ENCODE results near the gene GCN1.

Gene GCN1

DNA sequence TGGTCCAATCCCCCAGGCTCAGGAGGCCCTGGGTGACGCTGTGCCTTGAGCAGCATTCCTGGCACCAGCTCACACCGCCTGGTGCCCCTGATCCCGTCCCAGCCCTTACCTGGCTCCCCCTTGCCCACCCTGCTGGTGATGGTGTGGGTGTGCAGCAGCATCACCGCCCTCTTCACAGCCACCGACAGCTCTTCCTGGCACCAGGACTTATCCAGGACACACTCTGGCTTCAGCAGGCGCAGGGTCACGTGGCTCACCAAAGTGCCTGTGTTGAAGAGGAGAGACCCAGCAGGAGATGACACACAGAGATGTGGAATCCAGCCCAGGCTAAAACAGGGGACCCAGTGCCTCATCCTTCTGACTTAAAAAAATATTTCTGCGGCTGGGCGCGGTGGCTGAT lies 36.2 kb downstream of the GCN1 start:
- Mint-ChIP-seq H3K4me3 (no peak overlapping the region), H3K36me3 (ENCODE audit: low read depth) (peaks cover 70% of the 10 kb centered on the region), H3K4me1 (no peaks in the 10 kb centered on the region), H3K9me3 (no peaks in the 10 kb centered on the region), H3K27ac (no peak overlapping the region), H3K27me3 (no peaks in the 10 kb centered on the region)
- no peak for DNase-seq
- no peak for ATAC-seq

GRCh38 chr12:120157678-120158077 lies 36.8 kb downstream of the GCN1 start:
- no peak for ATAC-seq
- no peak for DNase-seq
- Mint-ChIP-seq H3K4me3 (no peak overlapping the region), H3K27me3 (no peaks in the 10 kb centered on the region), H3K9me3 (no peaks in the 10 kb centered on the region), H3K4me1 (no peaks in the 10 kb centered on the region), H3K36me3 (ENCODE audit: low read depth) (peaks cover 71% of the 10 kb centered on the region), H3K27ac (no peak overlapping the region)

DNA sequence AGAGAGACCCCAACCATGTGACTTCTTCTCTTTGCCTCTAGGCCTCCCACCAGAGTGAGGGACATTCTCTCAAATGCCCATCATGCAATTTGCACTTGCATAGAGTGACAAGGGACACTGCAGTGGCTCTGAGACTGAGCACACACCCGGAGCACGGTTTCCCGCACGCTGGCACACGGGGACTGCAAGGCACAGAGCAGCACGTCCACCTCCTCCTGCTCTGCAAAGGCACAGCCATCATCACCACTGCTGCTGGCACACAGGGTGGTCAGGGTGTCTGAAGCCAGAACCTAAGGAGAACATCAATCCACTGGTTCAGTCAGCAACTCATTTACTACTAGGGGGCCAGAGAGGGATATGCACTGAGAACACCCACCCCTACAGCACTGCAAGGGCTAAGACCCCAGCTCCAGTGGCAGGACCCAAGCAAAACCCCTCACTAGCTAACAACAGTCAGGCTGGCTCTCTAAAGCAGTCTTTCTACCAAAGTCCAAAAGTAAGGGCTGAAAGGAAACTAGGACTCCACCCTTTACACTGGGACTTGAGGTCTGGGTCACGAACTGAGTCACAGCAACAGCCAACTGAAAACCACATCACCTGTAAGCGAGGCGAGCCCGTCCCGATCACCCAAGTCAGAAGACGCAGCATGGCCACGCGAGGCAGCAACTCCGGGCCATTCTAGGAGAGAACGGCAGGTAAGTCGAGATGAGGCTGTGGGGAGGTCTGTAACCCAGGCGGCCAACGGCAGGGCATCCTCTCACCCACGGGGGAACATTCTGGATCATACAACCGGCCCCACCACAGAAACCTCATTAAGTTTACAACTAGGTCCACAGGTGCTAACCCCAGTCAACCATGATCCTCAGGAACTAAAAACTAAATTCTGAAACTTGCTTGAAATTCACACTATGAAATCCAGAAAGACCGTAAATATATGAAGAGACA lies 37.9 kb downstream of the GCN1 start:
- Mint-ChIP-seq H3K36me3 (ENCODE audit: low read depth) (peaks cover 62% of the 10 kb centered on the region), H3K4me1 (no peaks in the 10 kb centered on the region), H3K27ac (no peak overlapping the region), H3K9me3 (no peaks in the 10 kb centered on the region), H3K27me3 (no peaks in the 10 kb centered on the region), H3K4me3 (no peak overlapping the region)
- ATAC-seq (no peak), DNase-seq (no peak)

GRCh38 chr12:120155072-120155471 lies 39.4 kb downstream of the GCN1 start:
- peaks cover 51% of the 10 kb centered on the region for H3K36me3 Mint-ChIP-seq (ENCODE audit: low read depth)
- H3K27ac Mint-ChIP-seq = no peak overlapping the region
- ATAC-seq = no peak
- H3K9me3 Mint-ChIP-seq = no peaks in the 10 kb centered on the region
- DNase-seq = no peak
- no peaks in the 10 kb centered on the region for H3K4me1 Mint-ChIP-seq
- H3K4me3 Mint-ChIP-seq = no peak overlapping the region
- H3K27me3 Mint-ChIP-seq = no peaks in the 10 kb centered on the region

DNA sequence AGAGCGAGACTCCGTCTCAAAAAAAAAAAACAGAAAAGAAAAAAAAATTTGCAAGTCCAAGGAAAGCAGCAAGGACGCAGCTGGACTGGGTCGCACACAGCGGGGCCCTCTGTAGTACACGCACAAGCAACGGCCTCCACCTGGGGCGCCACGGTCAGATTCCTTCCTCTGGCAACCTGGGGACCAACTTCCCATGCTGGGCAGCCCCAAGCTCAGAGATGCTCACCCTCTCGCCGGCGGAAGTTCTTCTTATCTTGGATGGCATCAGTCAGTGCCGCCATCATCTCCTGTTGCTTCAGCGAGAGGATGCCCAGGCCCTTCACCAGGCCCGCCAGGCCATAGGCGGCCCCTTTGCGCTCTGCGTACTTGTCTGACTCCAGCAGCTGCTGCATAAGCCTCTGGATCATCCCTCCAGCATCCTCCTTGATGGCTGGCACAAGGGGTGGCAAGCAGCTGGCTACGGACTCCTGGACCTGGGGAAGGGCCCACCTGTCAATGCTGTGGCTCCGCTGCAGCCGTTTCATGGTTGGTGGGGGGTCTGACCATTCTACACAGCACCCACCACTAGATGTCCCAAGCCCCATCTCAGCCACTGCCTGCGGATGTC lies 43.5 kb downstream of the GCN1 start:
- H3K4me3 Mint-ChIP-seq = no peak overlapping the region

GRCh38 chr12:120148011-120148410 lies 46.5 kb downstream of the GCN1 start:
- ATAC-seq = no peak
- H3K27me3 Mint-ChIP-seq = no peaks in the 10 kb centered on the region
- H3K9me3 Mint-ChIP-seq = no peaks in the 10 kb centered on the region
- H3K27ac Mint-ChIP-seq = no peak overlapping the region
- no peak overlapping the region for H3K4me3 Mint-ChIP-seq
- no peaks in the 10 kb centered on the region for H3K4me1 Mint-ChIP-seq
- H3K36me3 Mint-ChIP-seq (ENCODE audit: low read depth) = peaks cover 38% of the 10 kb centered on the region
- DNase-seq = no peak

More for the DNA sequence above, 43.5 kb downstream of the GCN1 start:
- Mint-ChIP-seq H3K27ac (no peak overlapping the region), H3K9me3 (no peaks in the 10 kb centered on the region), H3K4me1 (no peaks in the 10 kb centered on the region), H3K27me3 (no peaks in the 10 kb centered on the region), H3K36me3 (ENCODE audit: low read depth) (peaks cover 49% of the 10 kb centered on the region)
- ATAC-seq (no peak), DNase-seq (no peak)

DNA sequence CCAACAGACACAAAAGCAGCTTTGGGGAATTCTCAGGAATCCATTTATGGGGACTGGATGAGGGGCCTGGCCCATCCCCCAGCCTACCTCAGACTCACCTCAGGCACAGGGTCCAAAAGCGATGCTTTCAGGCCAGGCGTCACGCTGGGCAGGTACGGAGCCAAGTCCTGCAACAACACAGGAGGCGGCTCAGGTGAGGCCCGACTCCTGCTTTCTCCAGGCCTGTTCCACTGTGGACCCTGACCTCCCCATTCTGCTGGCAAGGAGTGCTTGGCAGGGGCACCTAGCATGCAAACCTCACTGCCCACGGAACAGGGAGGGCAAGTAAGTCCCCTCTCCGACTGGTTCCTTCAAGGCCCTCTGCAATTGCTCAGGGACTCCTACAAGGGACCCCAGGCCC lies 49.4 kb downstream of the GCN1 start:
- no peak overlapping the region for H3K4me3 Mint-ChIP-seq
- ATAC-seq (no peak), DNase-seq (no peak)
- H3K27ac Mint-ChIP-seq = no peak overlapping the region
- H3K9me3 Mint-ChIP-seq = no peaks in the 10 kb centered on the region
- H3K4me1 Mint-ChIP-seq = no peaks in the 10 kb centered on the region
- peaks cover 58% of the 10 kb centered on the region for H3K36me3 Mint-ChIP-seq (ENCODE audit: low read depth)
- H3K27me3 Mint-ChIP-seq = no peaks in the 10 kb centered on the region

DNA sequence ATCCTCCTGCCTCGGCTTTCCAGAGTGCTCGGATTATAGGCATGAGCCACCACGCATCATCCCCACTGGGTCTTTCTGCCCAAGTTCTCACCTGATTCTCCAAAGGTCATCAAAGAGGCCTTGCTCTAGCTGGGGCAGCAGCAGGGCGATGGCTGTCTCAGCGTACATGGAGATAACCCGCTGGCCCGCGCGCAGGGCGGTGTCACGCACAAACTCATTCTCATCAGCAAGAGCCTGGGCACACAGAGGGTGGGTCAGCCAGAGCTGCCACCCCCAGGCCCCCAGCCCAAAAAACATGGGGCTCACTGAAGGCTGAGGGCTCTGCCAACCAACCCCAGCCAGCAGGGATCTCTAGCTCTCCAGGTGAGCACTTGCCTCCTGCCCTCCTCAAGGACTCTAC lies 50.3 kb downstream of the GCN1 start:
- H3K36me3 Mint-ChIP-seq (ENCODE audit: low read depth) = peaks cover 63% of the 10 kb centered on the region

DNA sequence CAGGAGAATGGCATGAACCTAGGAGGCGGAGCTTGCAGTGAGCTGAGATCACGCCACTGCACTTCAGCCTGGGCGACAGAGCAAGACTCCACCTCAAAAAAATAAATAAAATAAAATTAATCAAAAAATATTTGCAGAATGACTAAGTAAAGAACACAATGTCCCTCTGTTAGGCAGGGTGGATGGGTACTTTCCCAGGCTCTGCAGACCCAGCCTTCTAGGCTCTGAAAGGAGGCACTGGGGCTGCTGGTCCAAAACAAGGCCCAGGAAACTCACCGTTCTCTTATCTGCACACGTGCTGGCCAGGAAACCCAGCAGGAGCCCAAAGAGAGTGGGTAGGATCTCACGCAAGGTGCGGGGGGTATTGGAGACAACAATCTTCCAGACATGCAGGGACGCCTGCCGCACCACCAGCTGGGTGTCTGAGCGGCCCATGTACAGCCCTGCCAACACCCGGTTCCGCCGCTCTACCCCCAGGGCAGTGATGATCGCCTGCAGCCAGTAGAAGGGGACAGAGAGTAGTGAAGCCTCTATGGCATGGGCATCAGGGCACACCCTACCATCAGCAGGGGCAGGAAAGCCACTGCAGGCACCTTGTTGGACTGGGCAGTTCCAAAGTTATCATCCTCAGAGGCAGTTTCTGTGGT lies 52.2 kb downstream of the GCN1 start:
- H3K27ac Mint-ChIP-seq = no peak overlapping the region
- H3K9me3 Mint-ChIP-seq = no peaks in the 10 kb centered on the region
- DNase-seq = no peak
- H3K36me3 Mint-ChIP-seq (ENCODE audit: low read depth) = peaks cover 52% of the 10 kb centered on the region
- no peaks in the 10 kb centered on the region for H3K4me1 Mint-ChIP-seq
- ATAC-seq = no peak
- H3K27me3 Mint-ChIP-seq = no peaks in the 10 kb centered on the region
- no peak overlapping the region for H3K4me3 Mint-ChIP-seq

More for the DNA sequence above, 50.3 kb downstream of the GCN1 start:
- H3K9me3 Mint-ChIP-seq = no peaks in the 10 kb centered on the region
- H3K4me1 Mint-ChIP-seq = no peaks in the 10 kb centered on the region
- ATAC-seq = no peak
- no peak for DNase-seq
- no peak overlapping the region for H3K4me3 Mint-ChIP-seq
- H3K27me3 Mint-ChIP-seq = no peaks in the 10 kb centered on the region
- H3K27ac Mint-ChIP-seq = no peak overlapping the region

- peaks cover 48% of the 10 kb centered on the region for H3K36me3 Mint-ChIP-seq (ENCODE audit: low read depth)
- H3K27me3 Mint-ChIP-seq = no peaks in the 10 kb centered on the region
- no peak overlapping the region for H3K4me3 Mint-ChIP-seq
- no peak for ATAC-seq
- no peaks in the 10 kb centered on the region for H3K4me1 Mint-ChIP-seq
- H3K9me3 Mint-ChIP-seq = no peaks in the 10 kb centered on the region
- DNase-seq = no peak
- H3K27ac Mint-ChIP-seq = no peak overlapping the region
Measured at GRCh38 chr12:120141336-120141735, 53.2 kb downstream of the GCN1 start.

DNA sequence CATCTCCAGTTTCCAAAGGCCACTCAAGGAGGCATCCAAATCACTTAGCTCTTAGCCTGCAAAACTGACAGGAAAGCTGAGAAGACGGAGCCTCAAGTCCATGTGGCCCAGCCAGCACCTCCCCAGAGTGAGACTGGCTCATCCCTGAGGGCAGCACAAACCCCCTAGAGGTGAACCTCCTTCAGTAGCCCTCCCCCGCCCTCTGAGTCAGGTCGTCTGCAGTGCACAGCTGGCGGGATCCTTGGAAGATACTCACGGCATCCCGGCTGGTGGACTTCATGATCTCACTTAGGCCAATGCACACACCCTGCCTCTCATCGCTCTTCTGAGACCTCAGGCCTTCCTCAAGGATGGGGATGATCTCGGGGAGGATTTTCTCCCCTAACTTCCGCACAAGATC lies 53.9 kb downstream of the GCN1 start:
- ATAC-seq = no peak
- Mint-ChIP-seq H3K9me3 (no peaks in the 10 kb centered on the region), H3K27me3 (no peaks in the 10 kb centered on the region), H3K4me3 (no peak overlapping the region), H3K27ac (peak overlapping the region; percentile 12), H3K4me1 (no peaks in the 10 kb centered on the region), H3K36me3 (ENCODE audit: low read depth) (peaks cover 53% of the 10 kb centered on the region)
- DNase-seq = no peak

DNA sequence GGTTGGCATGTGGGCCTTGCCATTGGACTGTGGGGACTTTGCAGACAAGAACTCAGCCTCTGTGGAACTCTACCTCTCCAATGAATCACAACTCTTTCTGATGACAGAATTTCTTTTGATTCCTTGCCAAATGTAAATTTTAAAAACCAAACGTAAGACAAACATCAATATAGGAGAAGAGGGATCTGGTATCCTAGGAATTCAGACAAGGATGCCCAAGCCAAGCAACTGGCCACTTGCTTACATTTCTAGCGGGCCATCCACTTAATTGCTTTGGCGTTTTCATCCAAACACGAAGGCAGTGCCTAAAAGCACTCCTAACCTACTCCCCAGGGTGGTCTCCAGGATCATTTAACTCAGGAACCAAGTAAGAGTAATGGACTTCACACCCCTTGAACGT lies 54.6 kb downstream of the GCN1 start:
- Mint-ChIP-seq H3K4me1 (no peaks in the 10 kb centered on the region), H3K27me3 (no peaks in the 10 kb centered on the region), H3K4me3 (no peak overlapping the region), H3K9me3 (no peaks in the 10 kb centered on the region), H3K36me3 (ENCODE audit: low read depth) (peaks cover 55% of the 10 kb centered on the region), H3K27ac (no peak overlapping the region)
- DNase-seq (no peak), ATAC-seq (no peak)

GRCh38 chr12:120138366-120138765 lies 56.1 kb downstream of the GCN1 start:
- Mint-ChIP-seq H3K9me3 (no peaks in the 10 kb centered on the region), H3K27me3 (no peaks in the 10 kb centered on the region), H3K27ac (no peak overlapping the region), H3K4me1 (no peaks in the 10 kb centered on the region), H3K4me3 (no peak overlapping the region), H3K36me3 (ENCODE audit: low read depth) (peaks cover 64% of the 10 kb centered on the region)
- ATAC-seq (no peak), DNase-seq (no peak)

GRCh38 chr12:120137833-120138232 lies 56.7 kb downstream of the GCN1 start:
- no peak overlapping the region for H3K4me3 Mint-ChIP-seq
- H3K36me3 Mint-ChIP-seq (ENCODE audit: low read depth) = peaks cover 67% of the 10 kb centered on the region
- ATAC-seq = no peak

More at GRCh38 chr12:120137833-120138232, 56.7 kb downstream of the GCN1 start:
- DNase-seq = no peak
- H3K9me3 Mint-ChIP-seq = no peaks in the 10 kb centered on the region
- no peaks in the 10 kb centered on the region for H3K4me1 Mint-ChIP-seq
- H3K27ac Mint-ChIP-seq = no peak overlapping the region
- no peaks in the 10 kb centered on the region for H3K27me3 Mint-ChIP-seq

All from activated naive CD8-positive, alpha-beta T cell treated with anti-CD3 and anti-CD28 coated beads, Interleukin-2, amount 50 U/mL, for 24 hours (primary cell).